ENCODE results near the gene SLC7A6OS.

The SLC7A6OS gene

DNA sequence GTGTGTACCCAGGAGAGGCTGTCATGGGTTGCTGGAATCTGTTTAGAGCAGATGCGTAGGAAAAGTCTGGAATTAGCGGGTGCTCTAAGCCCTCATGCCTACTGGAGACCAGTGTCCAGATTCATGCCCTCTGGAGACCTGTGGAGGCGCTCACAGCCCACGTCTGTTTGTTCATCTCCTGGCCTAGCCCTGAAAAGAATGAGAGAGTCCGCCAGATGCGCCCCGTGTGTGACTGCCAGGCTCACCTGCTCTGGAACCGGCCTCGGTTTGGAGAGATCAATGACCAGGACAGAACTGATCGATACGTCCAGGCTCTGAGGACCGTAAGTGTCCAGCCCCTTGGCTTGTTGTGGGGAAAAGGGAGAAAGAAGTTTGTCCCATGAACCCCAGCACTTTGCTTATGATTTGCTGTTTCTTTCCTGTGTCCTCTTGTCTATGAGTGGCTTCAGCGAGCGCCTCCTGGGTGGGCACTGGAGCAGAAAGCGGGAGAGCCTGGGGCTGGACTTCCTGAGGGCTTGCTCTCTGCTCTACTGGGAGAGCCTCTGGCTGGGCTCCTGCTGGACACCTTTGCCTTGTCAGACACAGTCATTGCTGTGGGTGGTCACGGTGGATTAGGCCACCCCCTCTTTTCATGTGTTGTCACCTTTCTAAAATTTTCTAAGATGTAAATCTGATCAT is 35.4 kb upstream of the SLC7A6OS start (continued):
- no peak for TF ChIP-seq REST (tag by site-specific recombination; IDR thresholded peaks at IDR 0.05)

DNA sequence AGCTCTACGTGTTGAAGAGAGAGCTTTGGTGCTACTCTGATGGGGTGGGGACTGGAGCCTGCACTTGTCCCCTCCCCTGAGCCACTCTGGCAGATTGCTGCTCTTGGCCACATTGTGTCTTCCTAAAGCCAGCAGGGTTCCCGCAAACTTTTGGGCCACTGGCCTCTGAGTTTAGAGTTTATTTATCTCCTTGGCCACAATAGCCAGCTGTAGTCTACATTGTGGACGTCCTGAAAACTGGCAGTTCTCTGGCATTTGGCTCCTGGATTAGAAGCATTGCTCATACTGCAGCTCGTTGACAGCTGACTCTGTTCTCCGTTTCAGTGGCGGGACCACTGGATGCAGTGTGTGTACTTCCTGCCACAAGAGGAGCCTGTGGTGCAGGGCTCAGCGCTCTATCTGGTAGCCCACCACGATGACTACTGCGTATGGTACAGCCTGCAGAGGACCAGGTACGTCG is 34.6 kb upstream of the SLC7A6OS start:
- Histone ChIP-seq H3K4me3 (ENCODE audit: low read depth, low read length) (no peak overlapping the region), H3K9me3 (ENCODE audit: control insufficient read depth, insufficient read depth, low read depth, low read length) (no peaks in the 10 kb centered on the region), H3K4me1 (ENCODE audit: control insufficient read depth, insufficient read depth, low read length) (no peaks in the 10 kb centered on the region), H3K27ac (ENCODE audit: extremely low read depth, low read depth, low read length) (no peak overlapping the region), H3K36me3 (ENCODE audit: control insufficient read depth in 2 of 2, insufficient read depth in 1 of 2, low read length in 2 of 2) (peaks cover 24 to 94% of the 10 kb centered on the region in 2 experiments; a peak in 2 of 3 replicates)
- ChIA-PET CTCF (interaction anchor here (0.9 kb wide), 1 partner anchor 28 kb away, joined by 3 read pairs; no protein-coding TSS in a partner anchor), POLR2A (interaction anchor here (0.7 kb wide), 1 partner anchor 527 kb away, joined by 3 read pairs; no protein-coding TSS in a partner anchor)
- no peak for TF ChIP-seq REPIN1 (tag by site-specific recombination; IDR thresholded peaks at IDR 0.05; ENCODE audit: low read depth)

GRCh38 chr16:68344252-68344651 is 33.5 kb upstream of the SLC7A6OS start:
- no peak overlapping the region for H3K4me3 ChIP-seq (ENCODE audit: low read depth, low read length)
- H3K36me3 ChIP-seq (ENCODE audit: control insufficient read depth in 2 of 2, insufficient read depth in 1 of 2, low read length in 2 of 2) = peaks cover 24 to 94% of the 10 kb centered on the region in 2 experiments; a peak in 2 of 3 replicates
- no peak for TF ChIP-seq ZNF202 (tag by site-specific recombination; IDR thresholded peaks at IDR 0.05; ENCODE audit: borderline replicate concordance)
- no peak for TF ChIP-seq ZNF776 (tag by site-specific recombination; IDR thresholded peaks at IDR 0.05; ENCODE audit: borderline replicate concordance)
- TF ChIP-seq ZNF777 (tag by site-specific recombination; IDR thresholded peaks at IDR 0.05; ENCODE audit: borderline replicate concordance) = no peak
- no peak for TF ChIP-seq ZNF510 (tag by site-specific recombination; IDR thresholded peaks at IDR 0.05; ENCODE audit: insufficient replicate concordance)
- TF ChIP-seq ZNF112 (tag by site-specific recombination; IDR thresholded peaks at IDR 0.05) = no peak
- TF ChIP-seq, protein P1, sequence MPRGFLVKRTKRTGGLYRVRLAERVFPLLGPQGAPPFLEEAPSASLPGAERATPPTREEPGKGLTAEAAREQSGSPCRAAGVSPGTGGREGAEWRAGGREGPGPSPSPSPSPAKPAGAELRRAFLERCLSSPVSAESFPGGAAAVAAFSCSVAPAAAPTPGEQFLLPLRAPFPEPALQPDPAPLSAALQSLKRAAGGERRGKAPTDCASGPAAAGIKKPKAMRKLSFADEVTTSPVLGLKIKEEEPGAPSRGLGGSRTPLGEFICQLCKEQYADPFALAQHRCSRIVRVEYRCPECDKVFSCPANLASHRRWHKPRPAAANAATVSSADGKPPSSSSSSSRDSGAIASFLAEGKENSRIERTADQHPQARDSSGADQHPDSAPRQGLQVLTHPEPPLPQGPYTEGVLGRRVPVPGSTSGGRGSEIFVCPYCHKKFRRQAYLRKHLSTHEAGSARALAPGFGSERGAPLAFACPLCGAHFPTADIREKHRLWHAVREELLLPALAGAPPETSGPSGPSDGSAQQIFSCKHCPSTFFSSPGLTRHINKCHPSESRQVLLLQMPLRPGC (tag by site-specific recombination; IDR thresholded peaks at IDR 0.05) = no peak
- no peak for TF ChIP-seq ZNF645 (tag by site-specific recombination; IDR thresholded peaks at IDR 0.05)
- no peak for TF ChIP-seq ZNF292 (tag by site-specific recombination; IDR thresholded peaks at IDR 0.05; ENCODE audit: borderline replicate concordance, low read depth)
- TF ChIP-seq REPIN1 (tag by site-specific recombination; IDR thresholded peaks at IDR 0.05; ENCODE audit: low read depth) = no peak
- no peak for TF ChIP-seq ZNF37A (tag by site-specific recombination; IDR thresholded peaks at IDR 0.05)
- no peak for TF ChIP-seq ZNF555 (tag by site-specific recombination; conservative IDR thresholded peaks at IDR 0.05)
- TF ChIP-seq ZNF488 (tag by site-specific recombination; IDR thresholded peaks at IDR 0.05) = no peak
- TF ChIP-seq, protein P2, sequence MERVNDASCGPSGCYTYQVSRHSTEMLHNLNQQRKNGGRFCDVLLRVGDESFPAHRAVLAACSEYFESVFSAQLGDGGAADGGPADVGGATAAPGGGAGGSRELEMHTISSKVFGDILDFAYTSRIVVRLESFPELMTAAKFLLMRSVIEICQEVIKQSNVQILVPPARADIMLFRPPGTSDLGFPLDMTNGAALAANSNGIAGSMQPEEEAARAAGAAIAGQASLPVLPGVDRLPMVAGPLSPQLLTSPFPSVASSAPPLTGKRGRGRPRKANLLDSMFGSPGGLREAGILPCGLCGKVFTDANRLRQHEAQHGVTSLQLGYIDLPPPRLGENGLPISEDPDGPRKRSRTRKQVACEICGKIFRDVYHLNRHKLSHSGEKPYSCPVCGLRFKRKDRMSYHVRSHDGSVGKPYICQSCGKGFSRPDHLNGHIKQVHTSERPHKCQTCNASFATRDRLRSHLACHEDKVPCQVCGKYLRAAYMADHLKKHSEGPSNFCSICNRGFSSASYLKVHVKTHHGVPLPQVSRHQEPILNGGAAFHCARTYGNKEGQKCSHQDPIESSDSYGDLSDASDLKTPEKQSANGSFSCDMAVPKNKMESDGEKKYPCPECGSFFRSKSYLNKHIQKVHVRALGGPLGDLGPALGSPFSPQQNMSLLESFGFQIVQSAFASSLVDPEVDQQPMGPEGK (tag by site-specific recombination; IDR thresholded peaks at IDR 0.05) = no peak
- no peak for TF ChIP-seq BCL11A (tag by site-specific recombination; IDR thresholded peaks at IDR 0.05; ENCODE audit: low read depth)
- TF ChIP-seq ZNF274 (IDR thresholded peaks at IDR 0.05; ENCODE audit: low read length) = no peak
- TF ChIP-seq ZNF274 (tag by site-specific recombination; IDR thresholded peaks at IDR 0.05; ENCODE audit: borderline replicate concordance) = no peak
- TF ChIP-seq ZFP37 (tag by site-specific recombination; IDR thresholded peaks at IDR 0.05) = no peak
- POLR2A ChIA-PET = interaction anchor here (1.0 kb wide), 1 partner anchor 33 kb away, joined by 3 read pairs; the partner anchor contains the start of genes PRMT7 and SLC7A6OS
- H3K9me3 ChIP-seq (ENCODE audit: control insufficient read depth, insufficient read depth, low read depth, low read length) = no peaks in the 10 kb centered on the region
- H3K4me1 ChIP-seq (ENCODE audit: control insufficient read depth, insufficient read depth, low read length) = no peaks in the 10 kb centered on the region
- no peak overlapping the region for H3K27ac ChIP-seq (ENCODE audit: extremely low read depth, low read depth, low read length)
- CTCF ChIA-PET = interaction anchor here (1.1 to 1.4 kb wide), 2 partner anchors 53 to 82 kb away, joined by 3 to 5 read pairs; no protein-coding TSS in a partner anchor

All from HEK293 (cell line).